Lung (tissue), 12 donors: ENCODE measurements around the gene PTPRN2. TPM values are rescaled to one million over a fixed set of nuclear protein-coding genes. Genes with fewer than 3 reads are reported as not detected.
"Not testable (repeated sequence)": the region's sequence is repeated elsewhere in the genome, so short reads cannot be mapped to it uniquely, and the experiment has no call there.

Experiments
- ATAC-seq: fragments of 200-7000 bp; cut with Tn5 transposase; one replicate; pipeline ENCODE4 v1.9.1; 2020; ENCODE audit warnings: moderate number of reproducible peaks; ENCODE audit not compliant: insufficient read depth, low FRiP score
- DNase-seq, 3 donors: peaks; one replicate each; pipeline ENCODE4 v3.0.0-alpha.2; 2013 to 2017
- H3K27ac ChIP-seq, 2 donors: one replicate each; pipeline ENCODE4 v1.5.1; 2013; ENCODE audit warnings: mild to moderate bottlenecking in 2 of 2, moderate library complexity in 2 of 2, control low read depth in 1 of 2, inconsistent platforms in 1 of 2, low read depth in 1 of 2, low read length in 1 of 2
- H3K27me3 ChIP-seq, 3 donors: one replicate each; pipeline ENCODE4 v1.5.1; 2013; ENCODE audit warnings: low read length in 2 of 3; ENCODE audit not compliant: control insufficient read depth in 3 of 3, insufficient read depth in 3 of 3
- H3K36me3 ChIP-seq, 4 donors: one replicate each; pipeline ENCODE4 v1.5.1; 2013; ENCODE audit warnings: low read length in 4 of 4, mild to moderate bottlenecking in 1 of 4, moderate library complexity in 1 of 4; ENCODE audit not compliant: control insufficient read depth in 4 of 4, insufficient read depth in 4 of 4
- H3K4me1 ChIP-seq, 5 donors: one replicate each; pipeline ENCODE4 v1.5.1; 2013; ENCODE audit warnings: low read length in 5 of 5, mild to moderate bottlenecking in 2 of 5, moderate library complexity in 1 of 5; ENCODE audit not compliant: control insufficient read depth in 5 of 5, insufficient read depth in 5 of 5
- H3K4me3 ChIP-seq: one replicate; pipeline ENCODE4 v1.5.1; 2013; ENCODE audit warnings: mild to moderate bottlenecking, control low read depth, moderate library complexity
- H3K9ac ChIP-seq, 2 donors: one replicate each; pipeline ENCODE4 v1.5.1; 2013; ENCODE audit warnings: low read length in 2 of 2, control low read depth in 1 of 2; ENCODE audit not compliant: insufficient read depth in 1 of 2
- H3K9me3 ChIP-seq, 4 donors: one replicate each; pipeline ENCODE4 v1.5.1; 2013; ENCODE audit warnings: low read length in 3 of 4, mild to moderate bottlenecking in 1 of 4, moderate library complexity in 1 of 4; ENCODE audit not compliant: control insufficient read depth in 4 of 4, insufficient read depth in 3 of 4
- CTCF ChIP-seq: IDR thresholded peaks from 2 replicates; pipeline ENCODE4 v1.5.1; 2012; ENCODE audit warnings: mild to moderate bottlenecking; ENCODE audit errors: control extremely low read depth, extremely low read depth
- WGBS, 2 donors: extraction: QIAGEN DNeasy Blood & Tissue Kit; methylation state at CpG; one replicate each; pipeline ENCODE4 v1.1.7; 2013; 5-methylcytosine and 5-hydroxymethylcytosine counted together
- polyA plus RNA-seq, 2 donors: library from polyadenylated mRNA; stranded (reverse); fragments of 200-250 nt; gene quantifications; one replicate each; pipeline ENCODE4 v1.2.1, GENCODE V29; 2013
- total RNA-seq, 2 donors: library from RNA; depleted of rRNA in 1 of 2; stranded (reverse); fragments of >200 nt in 1 of 2; gene quantifications; one replicate each; pipeline ENCODE4 v1.2.1, GENCODE V29; 2014 to 2021
- donor health status: control.
- donor health status: control.
- donor health status: Bipolar disorder and iron deficiency.
- donor health status: healthy.
- donor health status: DM: yes; HTN: yes; CAD: no.

PTPRN2 gene
- total and polyA plus RNA-seq, 4 donors, result 2.1 to 7.4 (median 4.4) TPM

DNA sequence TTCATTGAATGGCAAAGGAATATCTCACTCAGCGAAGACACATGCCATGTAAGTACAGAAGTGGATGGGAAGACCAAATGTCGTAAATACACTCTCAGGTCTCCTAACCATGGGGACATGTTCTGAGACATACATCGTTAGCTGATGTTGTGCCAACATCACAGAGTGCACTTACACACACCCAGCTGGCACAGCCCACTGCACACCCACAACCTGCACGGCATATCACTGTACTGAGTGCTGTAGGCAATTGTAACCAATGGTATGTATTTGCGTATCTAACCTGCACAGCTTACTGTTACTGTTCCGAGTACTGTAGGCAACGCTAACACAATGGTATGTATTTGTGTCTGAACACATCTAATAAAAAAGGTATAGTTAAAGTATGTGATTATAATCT is 550.4 kb downstream of the PTPRN2 start:
- peaks cover 0 to 22% (median 6%) of the 10 kb centered on the region in 4 donors for H3K9me3 ChIP-seq
- WGBS, 2 donors, result 93 to 94% methylated on average over 7 of the region's 7 CpGs

DNA sequence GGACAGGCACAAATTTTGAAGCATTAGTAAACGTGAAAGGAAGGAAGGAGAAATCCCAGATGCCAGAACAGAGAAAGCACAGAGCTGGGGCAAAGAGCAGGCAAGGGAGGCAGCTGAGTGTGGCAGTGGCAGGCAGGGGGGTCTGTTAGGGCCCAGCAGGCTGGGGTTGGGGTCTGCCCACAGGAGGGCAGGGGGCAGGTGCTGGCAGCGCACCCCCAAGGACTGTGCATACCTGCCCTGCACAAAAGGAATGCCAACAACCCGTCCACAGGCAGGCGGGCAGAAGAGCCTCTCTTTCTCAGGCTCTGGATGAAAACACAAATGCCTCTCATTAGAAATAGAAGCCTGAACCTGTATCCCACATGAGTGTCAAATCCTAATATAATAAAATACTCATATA is 552.3 kb downstream of the PTPRN2 start:
- no peak overlapping the region for H3K27ac ChIP-seq
- no peak overlapping the region for H3K4me3 ChIP-seq
- DNase-seq (no peak), ATAC-seq (no peak)
- peaks cover 0 to 22% (median 6%) of the 10 kb centered on the region in 4 donors for H3K9me3 ChIP-seq
- TF ChIP-seq CTCF, result no peak
- no peaks in the 10 kb centered on the region for H3K36me3 ChIP-seq
- no peak overlapping the region for H3K9ac ChIP-seq
- peaks cover 0 to 9% (median 0%) of the 10 kb centered on the region in 5 donors for H3K4me1 ChIP-seq
- no peaks in the 10 kb centered on the region for H3K27me3 ChIP-seq
- 79 to 83% methylated on average over 4 of the region's 4 CpGs for WGBS, 2 donors

More for the DNA sequence above, 550.4 kb downstream of the PTPRN2 start:
- Histone ChIP-seq H3K27me3 (no peaks in the 10 kb centered on the region), H3K4me1 (peaks cover 0 to under 1% (median 0%) of the 10 kb centered on the region in 5 donors), H3K9ac (no peak overlapping the region), H3K4me3 (no peak overlapping the region), H3K27ac (no peak overlapping the region), H3K36me3 (no peaks in the 10 kb centered on the region)
- TF ChIP-seq CTCF, result no peak
- ATAC-seq (no peak), DNase-seq (no peak)

- no peak for ATAC-seq
- H3K27ac ChIP-seq, result no peak overlapping the region
- no peaks in the 10 kb centered on the region for H3K36me3 ChIP-seq
- 62 to 65% methylated on average over 3 of the region's 3 CpGs for WGBS, 2 donors
- H3K4me3 ChIP-seq, result no peak overlapping the region
- H3K9ac ChIP-seq, result no peak overlapping the region
- peaks cover 0 to 20% (median 4%) of the 10 kb centered on the region in 4 donors for H3K9me3 ChIP-seq
- peak in 1 of 3 donors; percentile 6 for DNase-seq
- TF ChIP-seq CTCF, result no peak
- no peaks in the 10 kb centered on the region for H3K27me3 ChIP-seq
- peaks cover 0 to 9% (median 0%) of the 10 kb centered on the region in 5 donors for H3K4me1 ChIP-seq
Observed at GRCh38 chr7:158034571-158034970, 553.1 kb downstream of the PTPRN2 start.

DNA sequence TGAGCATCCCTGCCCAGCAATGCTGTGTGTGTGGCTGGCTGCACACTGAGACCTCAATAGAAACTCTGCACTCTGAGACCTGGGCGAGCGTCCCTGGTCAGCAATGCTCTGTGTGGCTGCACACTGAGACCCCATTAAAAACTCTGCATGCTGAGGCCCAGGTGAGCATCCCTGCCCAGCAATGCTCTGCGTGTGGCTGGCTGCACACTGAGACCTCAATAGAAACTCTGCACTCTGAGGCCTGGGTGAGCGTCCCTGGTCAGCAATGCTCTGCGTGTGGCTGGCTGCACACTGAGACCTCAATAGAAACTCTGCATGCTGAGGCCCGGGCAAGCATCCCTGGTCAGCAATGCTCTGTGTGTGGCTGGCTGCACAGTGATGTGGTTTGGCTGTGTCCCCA is 553.7 kb downstream of the PTPRN2 start:
- H3K36me3 ChIP-seq, H3K27me3 ChIP-seq, H3K9ac ChIP-seq, H3K27ac ChIP-seq, ATAC-seq, H3K4me3 ChIP-seq, H3K4me1 ChIP-seq, DNase-seq: not testable (repeated sequence)
- 96% methylated on average over 6 of the region's 6 CpGs for WGBS, 2 donors
- peaks cover 0 to 18% (median under 1%) of the 10 kb centered on the region in 4 donors for H3K9me3 ChIP-seq
